Liver (tissue), 9 donors: ENCODE measurements around the gene ADCY2. TPM values are rescaled to one million over a fixed set of nuclear protein-coding genes. Genes with fewer than 3 reads are reported as not detected.
A peak's percentile ranks its signal among the peaks of the same experiment; 100 is the strongest.

ENCODE experiments used
- DNase-seq: peaks from one replicate; pipeline ENCODE4 v3.0.0-alpha.2; 2017; ENCODE audit warnings: low spot score
- H3K27ac ChIP-seq, 2 donors: one replicate each; pipeline ENCODE4 v1.7.0; 2013; ENCODE audit warnings: inconsistent platforms in 2 of 2, low read length in 2 of 2, control low read depth in 1 of 2, low read depth in 1 of 2, mild to moderate bottlenecking in 1 of 2
- H3K27me3 ChIP-seq, 4 donors: one replicate each; pipeline versions ENCODE4 v1.6.1 to v1.7.0; 2013; ENCODE audit warnings: low read length in 3 of 4, inconsistent platforms in 1 of 4, mild to moderate bottlenecking in 1 of 4, moderate library complexity in 1 of 4; ENCODE audit not compliant: control insufficient read depth in 4 of 4, insufficient read depth in 4 of 4
- H3K36me3 ChIP-seq, 4 donors: one replicate each; pipeline versions ENCODE4 v1.6.1 to v1.7.0; 2013; ENCODE audit warnings: low read length in 3 of 4, mild to moderate bottlenecking in 3 of 4, low read depth in 1 of 4, moderate library complexity in 1 of 4; ENCODE audit not compliant: control insufficient read depth in 4 of 4, insufficient read depth in 3 of 4
- H3K4me1 ChIP-seq, 4 donors: one replicate each; pipeline versions ENCODE4 v1.6.1 to v1.7.0; 2013; ENCODE audit warnings: low read length in 3 of 4, mild to moderate bottlenecking in 3 of 4, moderate library complexity in 1 of 4; ENCODE audit not compliant: control insufficient read depth in 4 of 4, insufficient read depth in 4 of 4
- H3K4me3 ChIP-seq, 3 donors: one replicate each; pipeline versions ENCODE4 v1.6.1 to v1.7.0; 2013; ENCODE audit warnings: low read length in 3 of 3, control low read depth in 1 of 3, low read depth in 1 of 3, mild to moderate bottlenecking in 1 of 3
- H3K9ac ChIP-seq, 2 donors: one replicate each; pipeline ENCODE4 v1.7.0; 2013; ENCODE audit warnings: low read length in 2 of 2, mild to moderate bottlenecking in 2 of 2, moderate library complexity in 2 of 2, control low read depth in 1 of 2, low read depth in 1 of 2
- H3K9me3 ChIP-seq, 4 donors: one replicate each; pipeline versions ENCODE4 v1.6.1 to v1.7.0; 2013; ENCODE audit warnings: low read length in 3 of 4; ENCODE audit not compliant: control insufficient read depth in 4 of 4
- EGR1 ChIP-seq, 2 donors: IDR thresholded peaks; 2 replicates each; pipeline ENCODE4 v1.6.1; 2016 to 2018; ENCODE audit warnings: antibody characterized with exemption in 2 of 2, low read depth in 2 of 2
- HNF4A ChIP-seq, 2 donors: conservative IDR thresholded peaks; 2 replicates each; pipeline ENCODE4 v1.6.1; 2016; ENCODE audit warnings: antibody characterized with exemption in 2 of 2, mild to moderate bottlenecking in 2 of 2
- HNF4G ChIP-seq: IDR thresholded peaks from 2 replicates; pipeline ENCODE4 v1.6.1; 2016; ENCODE audit warnings: antibody characterized with exemption
- JUND ChIP-seq, 2 donors: IDR thresholded peaks; 2 replicates each; pipeline ENCODE4 v1.6.1; 2016; ENCODE audit warnings: antibody characterized with exemption in 2 of 2
- NR2F2 ChIP-seq: IDR thresholded peaks from 2 replicates; pipeline ENCODE4 v1.6.1; 2016; ENCODE audit warnings: antibody characterized with exemption
- RAD21 ChIP-seq, 2 donors: IDR thresholded peaks; 2 replicates each; pipeline ENCODE4 v1.6.1; 2016; ENCODE audit warnings: antibody characterized with exemption in 2 of 2, mild to moderate bottlenecking in 2 of 2
- SP1 ChIP-seq: IDR thresholded peaks from 2 replicates; pipeline ENCODE4 v1.6.1; 2018; ENCODE audit warnings: antibody characterized with exemption, mild to moderate bottlenecking
- TAF1 ChIP-seq: conservative IDR thresholded peaks from 2 replicates; pipeline ENCODE4 v1.6.1; 2016; ENCODE audit warnings: antibody characterized with exemption, mild to moderate bottlenecking
- YY1 ChIP-seq: IDR thresholded peaks from 2 replicates; pipeline ENCODE4 v1.6.1; 2016; ENCODE audit warnings: antibody characterized with exemption, mild to moderate bottlenecking
- WGBS: extraction: QIAGEN DNeasy Blood & Tissue Kit; methylation state at CpG from one replicate; pipeline ENCODE4 v1.1.7; 2013; 5-methylcytosine and 5-hydroxymethylcytosine counted together
- polyA plus RNA-seq, 2 donors: library from polyadenylated mRNA; stranded (reverse) in 1 of 2; unstranded in 1 of 2; fragments of 200-250 nt in 1 of 2; fragments of >200 nt in 1 of 2; fragmentation: Nextera tagmentation in 1 of 2; extraction: Ambion mirVana in 1 of 2; gene quantifications; one replicate each; pipeline versions ENCODE4 v1.2.1 to v1.2.3, GENCODE V29; 2013 to 2015
- total RNA-seq, 2 donors: library from RNA; depleted of rRNA; stranded (reverse); fragments of >200 nt; gene quantifications; one replicate each; pipeline ENCODE4 v1.2.3, GENCODE V29; 2014
- TF ChIP-seq, protein P1 (sequence below): IDR thresholded peaks from 2 replicates; pipeline ENCODE4 v1.6.1; 2016; ENCODE audit warnings: antibody characterized with exemption
- TF ChIP-seq, protein P2 (sequence below): fragments of 150-350 bp; IDR thresholded peaks from 2 replicates; pipeline ENCODE4 v1.5.1; 2017; ENCODE audit warnings: improper control_type of control experiment, low read depth, low read length; ENCODE audit not compliant: missing input control
- TF ChIP-seq, protein P3 (sequence below): IDR thresholded peaks from 2 replicates; pipeline ENCODE4 v1.6.1; 2016; ENCODE audit warnings: antibody characterized with exemption
- donor health status: healthy.
- donor health status: healthy.
- donor health status: healthy.
- donor health status: healthy.
- donor health status: healthy.

ADCY2 gene
- total and polyA plus RNA-seq, 4 donors, result not detected

DNA sequence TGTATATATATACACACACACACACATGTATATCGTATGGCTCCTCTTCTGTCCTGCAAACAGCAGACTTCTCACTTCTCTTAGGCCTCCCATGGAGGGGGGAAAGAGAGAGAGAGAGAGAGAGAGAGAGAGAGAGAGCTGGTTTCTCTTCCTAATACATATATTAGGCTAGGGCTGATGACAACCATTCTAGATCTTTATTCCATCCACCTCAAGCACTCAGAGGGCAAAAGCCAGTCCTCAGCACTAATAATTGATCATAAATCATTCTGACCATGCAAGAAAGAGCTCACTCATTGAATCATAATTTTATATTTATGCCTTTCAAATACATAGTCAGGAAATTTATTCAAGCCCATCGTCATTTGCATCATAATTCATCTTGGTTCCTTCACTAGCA is 408.0 kb downstream of the ADCY2 start:
- TF ChIP-seq JUND (IDR thresholded peaks at IDR 0.05), result no peak
- TF ChIP-seq SP1, result no peak
- no peak for TF ChIP-seq HNF4A (conservative IDR thresholded peaks at IDR 0.05)
- TF ChIP-seq NR2F2, result no peak
- TF ChIP-seq, protein P1, sequence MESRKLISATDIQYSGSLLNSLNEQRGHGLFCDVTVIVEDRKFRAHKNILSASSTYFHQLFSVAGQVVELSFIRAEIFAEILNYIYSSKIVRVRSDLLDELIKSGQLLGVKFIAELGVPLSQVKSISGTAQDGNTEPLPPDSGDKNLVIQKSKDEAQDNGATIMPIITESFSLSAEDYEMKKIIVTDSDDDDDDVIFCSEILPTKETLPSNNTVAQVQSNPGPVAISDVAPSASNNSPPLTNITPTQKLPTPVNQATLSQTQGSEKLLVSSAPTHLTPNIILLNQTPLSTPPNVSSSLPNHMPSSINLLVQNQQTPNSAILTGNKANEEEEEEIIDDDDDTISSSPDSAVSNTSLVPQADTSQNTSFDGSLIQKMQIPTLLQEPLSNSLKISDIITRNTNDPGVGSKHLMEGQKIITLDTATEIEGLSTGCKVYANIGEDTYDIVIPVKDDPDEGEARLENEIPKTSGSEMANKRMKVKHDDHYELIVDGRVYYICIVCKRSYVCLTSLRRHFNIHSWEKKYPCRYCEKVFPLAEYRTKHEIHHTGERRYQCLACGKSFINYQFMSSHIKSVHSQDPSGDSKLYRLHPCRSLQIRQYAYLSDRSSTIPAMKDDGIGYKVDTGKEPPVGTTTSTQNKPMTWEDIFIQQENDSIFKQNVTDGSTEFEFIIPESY, result no peak
- TF ChIP-seq TAF1, result no peak
- Histone ChIP-seq H3K9ac (no peak overlapping the region), H3K9me3 (no peaks in the 10 kb centered on the region), H3K27me3 (peaks cover 0 to 2% (median 0%) of the 10 kb centered on the region in 4 donors), H3K4me3 (no peak overlapping the region), H3K27ac (no peak overlapping the region), H3K36me3 (no peaks in the 10 kb centered on the region), H3K4me1 (no peaks in the 10 kb centered on the region)
- WGBS, result 72% methylated on average over 2 of the region's 2 CpGs
- no peak for DNase-seq

DNA sequence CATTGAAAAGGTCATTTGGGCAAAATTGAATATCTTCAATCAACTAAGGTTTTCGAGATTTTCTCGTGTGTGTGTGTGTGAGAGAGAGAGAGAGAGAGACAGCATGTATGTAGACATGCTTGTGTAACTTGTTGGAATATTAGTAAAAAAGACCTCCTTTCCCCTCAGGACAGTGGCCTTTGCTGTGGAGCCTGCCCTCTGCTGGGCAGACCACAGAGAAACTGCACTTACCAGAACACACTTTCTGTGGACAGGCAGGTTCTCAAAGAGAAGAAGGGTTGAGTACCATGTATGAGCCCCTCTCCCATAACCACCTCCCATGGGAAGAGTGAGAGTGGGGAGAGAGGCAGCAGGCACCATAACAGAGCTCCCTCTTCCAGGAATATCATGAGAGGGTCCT is 409.4 kb downstream of the ADCY2 start:
- no peaks in the 10 kb centered on the region for H3K9me3 ChIP-seq
- no peak for DNase-seq
- no peak overlapping the region for H3K4me3 ChIP-seq
- H3K9ac ChIP-seq, result no peak overlapping the region
- TF ChIP-seq, protein P2, sequence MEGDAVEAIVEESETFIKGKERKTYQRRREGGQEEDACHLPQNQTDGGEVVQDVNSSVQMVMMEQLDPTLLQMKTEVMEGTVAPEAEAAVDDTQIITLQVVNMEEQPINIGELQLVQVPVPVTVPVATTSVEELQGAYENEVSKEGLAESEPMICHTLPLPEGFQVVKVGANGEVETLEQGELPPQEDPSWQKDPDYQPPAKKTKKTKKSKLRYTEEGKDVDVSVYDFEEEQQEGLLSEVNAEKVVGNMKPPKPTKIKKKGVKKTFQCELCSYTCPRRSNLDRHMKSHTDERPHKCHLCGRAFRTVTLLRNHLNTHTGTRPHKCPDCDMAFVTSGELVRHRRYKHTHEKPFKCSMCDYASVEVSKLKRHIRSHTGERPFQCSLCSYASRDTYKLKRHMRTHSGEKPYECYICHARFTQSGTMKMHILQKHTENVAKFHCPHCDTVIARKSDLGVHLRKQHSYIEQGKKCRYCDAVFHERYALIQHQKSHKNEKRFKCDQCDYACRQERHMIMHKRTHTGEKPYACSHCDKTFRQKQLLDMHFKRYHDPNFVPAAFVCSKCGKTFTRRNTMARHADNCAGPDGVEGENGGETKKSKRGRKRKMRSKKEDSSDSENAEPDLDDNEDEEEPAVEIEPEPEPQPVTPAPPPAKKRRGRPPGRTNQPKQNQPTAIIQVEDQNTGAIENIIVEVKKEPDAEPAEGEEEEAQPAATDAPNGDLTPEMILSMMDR, result no peak
- TF ChIP-seq RAD21 (IDR thresholded peaks at IDR 0.05), result peak in 1 of 2 donors; percentile 24
- no peaks in the 10 kb centered on the region for H3K4me1 ChIP-seq
- 86% methylated on average over 2 of the region's 2 CpGs for WGBS
- H3K36me3 ChIP-seq, result no peaks in the 10 kb centered on the region
- H3K27me3 ChIP-seq, result peaks cover 0 to 2% (median 0%) of the 10 kb centered on the region in 4 donors
- no peak overlapping the region for H3K27ac ChIP-seq

DNA sequence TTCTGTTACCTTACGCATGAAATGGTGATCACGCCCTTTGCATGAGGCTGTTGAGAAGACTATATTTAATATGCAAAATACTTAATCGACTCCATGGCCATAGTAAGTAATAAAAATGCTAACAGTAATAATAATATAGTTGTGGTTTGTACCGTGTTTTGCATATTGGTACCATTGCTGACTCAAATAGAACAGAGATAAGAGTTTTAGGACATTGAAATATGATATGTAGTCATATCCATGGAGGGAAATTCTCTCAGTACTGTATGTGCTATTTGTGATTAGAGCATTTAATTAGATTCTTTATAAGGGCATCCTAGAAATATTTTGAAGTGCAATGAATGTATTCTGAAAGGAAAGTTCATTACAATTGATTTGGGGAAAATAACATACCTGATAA is 413.1 kb downstream of the ADCY2 start:
- TF ChIP-seq EGR1 (IDR thresholded peaks at IDR 0.05; ENCODE audit: low read depth in 2 of 2), result no peak
- TF ChIP-seq, protein P3, sequence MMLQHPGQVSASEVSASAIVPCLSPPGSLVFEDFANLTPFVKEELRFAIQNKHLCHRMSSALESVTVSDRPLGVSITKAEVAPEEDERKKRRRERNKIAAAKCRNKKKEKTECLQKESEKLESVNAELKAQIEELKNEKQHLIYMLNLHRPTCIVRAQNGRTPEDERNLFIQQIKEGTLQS, result no peak
- TF ChIP-seq RAD21 (IDR thresholded peaks at IDR 0.05), result no peak
- TF ChIP-seq SP1, result no peak
- TF ChIP-seq YY1, result no peak
- no peak for TF ChIP-seq HNF4G
- TF ChIP-seq TAF1, result no peak
- WGBS, result 86% methylated on average over 4 of the region's 4 CpGs

More for the DNA sequence above, 413.1 kb downstream of the ADCY2 start:
- H3K36me3 ChIP-seq, result no peaks in the 10 kb centered on the region
- DNase-seq, result no peak
- no peak overlapping the region for H3K4me3 ChIP-seq
- H3K9me3 ChIP-seq, result no peaks in the 10 kb centered on the region
- H3K9ac ChIP-seq, result no peak overlapping the region
- H3K27me3 ChIP-seq, result peaks cover 0 to 6% (median 0%) of the 10 kb centered on the region in 4 donors
- no peaks in the 10 kb centered on the region for H3K4me1 ChIP-seq
- H3K27ac ChIP-seq, result no peak overlapping the region
